Measurements from ENCODE around the gene SRXN1. TPM values are rescaled to one million over a fixed set of nuclear protein-coding genes. Genes with fewer than 3 reads are reported as not detected.
A peak's percentile ranks its signal among the peaks of the same experiment; 100 is the strongest.

SRXN1 gene
- total RNA-seq, 1 donor: 65.1 TPM

GRCh38 chr20:687468-688203 is 34.6 kb upstream of the SRXN1 start:
- no peaks in the 10 kb centered on the region for H3K36me3 ChIP-seq (ENCODE audit: insufficient read depth, low read length)
- H4K20me1 ChIP-seq (ENCODE audit: insufficient read depth, low read length): no peaks in the 10 kb centered on the region
- no peak overlapping the region for H3K4me3 ChIP-seq (ENCODE audit: insufficient read depth, low read length)
- no peak overlapping the region for H3K27ac ChIP-seq (ENCODE audit: low read depth, low read length)
- no peak overlapping the region for H2AFZ ChIP-seq (ENCODE audit: low read length)
- H3K79me2 ChIP-seq (ENCODE audit: insufficient read depth, low read length): no peaks in the 10 kb centered on the region
- TF ChIP-seq CTCF (IDR thresholded peaks at IDR 0.05; ENCODE audit: extremely low read depth, low read depth, low read length): no peak
- H3K4me2 ChIP-seq (ENCODE audit: insufficient read depth, low read length): no peak overlapping the region
- no peaks in the 10 kb centered on the region for H3K4me1 ChIP-seq (ENCODE audit: insufficient read depth, low read length)
- peak; percentile 66 for DNase-seq (ENCODE audit: insufficient read length, low spot score, missing footprints)
- peaks cover 10% of the 10 kb centered on the region for H3K27me3 ChIP-seq (ENCODE audit: insufficient read depth, low read length)
- no peaks in the 10 kb centered on the region for H3K9me3 ChIP-seq (ENCODE audit: low read depth, low read length)

- H3K27ac ChIP-seq (ENCODE audit: low read depth, low read length): no peak overlapping the region
- H4K20me1 ChIP-seq (ENCODE audit: insufficient read depth, low read length): no peaks in the 10 kb centered on the region
- H3K4me1 ChIP-seq (ENCODE audit: insufficient read depth, low read length): no peaks in the 10 kb centered on the region
- H3K4me2 ChIP-seq (ENCODE audit: insufficient read depth, low read length): no peak overlapping the region
- H3K4me3 ChIP-seq (ENCODE audit: insufficient read depth, low read length): no peak overlapping the region
- H3K79me2 ChIP-seq (ENCODE audit: insufficient read depth, low read length): no peaks in the 10 kb centered on the region
- DNase-seq (ENCODE audit: insufficient read length, low spot score, missing footprints): peak; percentile 58
- H3K36me3 ChIP-seq (ENCODE audit: insufficient read depth, low read length): no peaks in the 10 kb centered on the region
- H2AFZ ChIP-seq (ENCODE audit: low read length): no peak overlapping the region
- peaks cover 16% of the 10 kb centered on the region for H3K27me3 ChIP-seq (ENCODE audit: insufficient read depth, low read length)
- H3K9me3 ChIP-seq (ENCODE audit: low read depth, low read length): no peaks in the 10 kb centered on the region
- no peak for TF ChIP-seq CTCF (IDR thresholded peaks at IDR 0.05; ENCODE audit: extremely low read depth, low read depth, low read length)
Measured at GRCh38 chr20:684676-685319, 31.8 kb upstream of the SRXN1 start.

- no peak overlapping the region for H3K27ac ChIP-seq (ENCODE audit: low read depth, low read length)
- H2AFZ ChIP-seq (ENCODE audit: low read length): no peak overlapping the region
- H3K4me1 ChIP-seq (ENCODE audit: insufficient read depth, low read length): no peaks in the 10 kb centered on the region
Measured at GRCh38 chr20:682123-682522, 29.1 kb upstream of the SRXN1 start.

More at GRCh38 chr20:682123-682522, 29.1 kb upstream of the SRXN1 start:
- no peaks in the 10 kb centered on the region for H4K20me1 ChIP-seq (ENCODE audit: insufficient read depth, low read length)
- no peaks in the 10 kb centered on the region for H3K79me2 ChIP-seq (ENCODE audit: insufficient read depth, low read length)
- no peaks in the 10 kb centered on the region for H3K36me3 ChIP-seq (ENCODE audit: insufficient read depth, low read length)
- no peak overlapping the region for H3K4me2 ChIP-seq (ENCODE audit: insufficient read depth, low read length)
- peaks cover 17% of the 10 kb centered on the region for H3K27me3 ChIP-seq (ENCODE audit: insufficient read depth, low read length)
- DNase-seq (ENCODE audit: insufficient read length, low spot score, missing footprints): no peak
- no peaks in the 10 kb centered on the region for H3K9me3 ChIP-seq (ENCODE audit: low read depth, low read length)
- no peak overlapping the region for H3K4me3 ChIP-seq (ENCODE audit: insufficient read depth, low read length)
- no peak for TF ChIP-seq CTCF (IDR thresholded peaks at IDR 0.05; ENCODE audit: extremely low read depth, low read depth, low read length)

Measured in osteoblast (primary cell).